GM11168 (cell line): ENCODE measurements around the gene C10orf143.

ENCODE experiments used
- in situ Hi-C: fragments of 300-500 bp; cut with MboI; formaldehyde crosslinking; loops from one replicate; pipeline ENCODE4 v1.12.0; 2022; ENCODE audit warnings: low sequenced_read_pairs; ENCODE audit not compliant: unreplicated experiment

C10orf143 gene

GRCh38 chr10:130062201-130062600, 48.4 kb downstream of the C10orf143 start:
- in situ Hi-C loops = no loop called here

GRCh38 chr10:130061760-130062159, 48.9 kb downstream of the C10orf143 start:
- in situ Hi-C loops = no loop called here

- in situ Hi-C loops = no loop called here
These were observed 56.6 kb downstream of the C10orf143 start for GRCh38 chr10:130054021-130054420.

GRCh38 chr10:130053561-130053960, 57.1 kb downstream of the C10orf143 start:
- in situ Hi-C loops = no loop called here

- in situ Hi-C loops = no loop called here
These were observed 58.4 kb downstream of the C10orf143 start for GRCh38 chr10:130052193-130052592.

GRCh38 chr10:130050721-130051120, 59.9 kb downstream of the C10orf143 start:
- in situ Hi-C loops = no loop called here

- in situ Hi-C loops = no loop called here
These were observed 60.6 kb downstream of the C10orf143 start for GRCh38 chr10:130049987-130050386.

- in situ Hi-C loops = no loop called here
These were observed 61.4 kb downstream of the C10orf143 start for GRCh38 chr10:130049244-130049643.

GRCh38 chr10:130048081-130048480, 62.5 kb downstream of the C10orf143 start:
- in situ Hi-C loops = no loop called here

GRCh38 chr10:130047336-130047735, 63.3 kb downstream of the C10orf143 start:
- in situ Hi-C loops = no loop called here

GRCh38 chr10:130046591-130046990, 64.0 kb downstream of the C10orf143 start:
- in situ Hi-C loops = no loop called here

- in situ Hi-C loops = no loop called here
These were observed 64.8 kb downstream of the C10orf143 start for GRCh38 chr10:130045801-130046321.

- in situ Hi-C loops = no loop called here
These were observed 65.5 kb downstream of the C10orf143 start for GRCh38 chr10:130045091-130045652.

- in situ Hi-C loops = no loop called here
These were observed 66.3 kb downstream of the C10orf143 start for GRCh38 chr10:130044067-130045061.

- in situ Hi-C loops = no loop called here
These were observed 67.1 kb downstream of the C10orf143 start for GRCh38 chr10:130043491-130043890.

GRCh38 chr10:130042381-130042780, 68.2 kb downstream of the C10orf143 start:
- in situ Hi-C loops = no loop called here

GRCh38 chr10:130041451-130042371, 68.9 kb downstream of the C10orf143 start:
- in situ Hi-C loops = no loop called here

- in situ Hi-C loops = no loop called here
These were observed 69.8 kb downstream of the C10orf143 start for GRCh38 chr10:130040817-130041330.

- in situ Hi-C loops = no loop called here
These were observed 70.3 kb downstream of the C10orf143 start for GRCh38 chr10:130040351-130040750.

- in situ Hi-C loops = no loop called here
These were observed 71.5 kb downstream of the C10orf143 start for GRCh38 chr10:130039141-130039540.
